Keratinocyte (primary cell): ENCODE results near the gene VPS13C. TPM values are rescaled to one million over a fixed set of nuclear protein-coding genes. Genes with fewer than 3 reads are reported as not detected.

Experiments
- DNase-seq: peaks from one replicate; pipeline ENCODE4 v3.0.0-alpha.2; 2011; ENCODE audit warnings: low read depth, missing footprints, low spot score
- FAIRE-seq: peaks from 2 replicates; lab custom pipeline; 2011; peaks lifted over from hg19 to GRCh38; lab: Jason Lieb, UNC
- H2AFZ ChIP-seq: 2 replicates; pipeline ENCODE4 v1.6.0; 2012; ENCODE audit warnings: low read length, control low read depth, inconsistent platforms; ENCODE audit not compliant: control insufficient read depth
- H3K27ac ChIP-seq: 2 replicates; pipeline ENCODE4 v1.5.1; 2011; ENCODE audit warnings: low read length; ENCODE audit not compliant: control insufficient read depth, insufficient read depth
- H3K27me3 ChIP-seq: 3 replicates; pipeline ENCODE4 v1.6.0; 2011; ENCODE audit warnings: low read length; ENCODE audit not compliant: control insufficient read depth, insufficient read depth; ENCODE audit errors: extremely low read depth
- H3K36me3 ChIP-seq, 2 experiments: 2 replicates in 1 of 2; 3 replicates in 1 of 2; pipeline ENCODE4 v1.5.1; 2011; ENCODE audit warnings: low read length in 2 of 2, mild to moderate bottlenecking in 1 of 2; ENCODE audit not compliant: control insufficient read depth in 2 of 2, insufficient read depth in 2 of 2; ENCODE audit errors: extremely low read depth in 1 of 2
- H3K4me1 ChIP-seq: 3 replicates; pipeline ENCODE4 v1.5.1; 2011; ENCODE audit warnings: low read length; ENCODE audit not compliant: control insufficient read depth, insufficient read depth; ENCODE audit errors: extremely low read depth
- H3K4me2 ChIP-seq: 3 replicates; pipeline ENCODE4 v1.6.0; 2011; ENCODE audit warnings: low read depth, low read length; ENCODE audit not compliant: control insufficient read depth, insufficient read depth; ENCODE audit errors: extremely low read depth
- H3K4me3 ChIP-seq, 3 experiments: fragments of 200-600 bp in 1 of 3; sonication (generic) in 1 of 3; 2 replicates in 2 of 3; 3 replicates in 1 of 3; pipeline ENCODE4 v1.5.1; 2011 to 2016; ENCODE audit warnings: low read length in 3 of 3, mild to moderate bottlenecking in 3 of 3, control low read depth in 2 of 3, inconsistent platforms in 1 of 3, low read depth in 1 of 3, mixed read lengths in 1 of 3, mixed run types in 1 of 3, moderate library complexity in 1 of 3; ENCODE audit not compliant: control insufficient read depth in 2 of 3, insufficient read depth in 2 of 3; ENCODE audit errors: extremely low read depth in 1 of 3
- H3K79me2 ChIP-seq: 2 replicates; pipeline ENCODE4 v1.6.0; 2012; ENCODE audit warnings: low read length; ENCODE audit not compliant: control insufficient read depth, insufficient read depth
- H3K9ac ChIP-seq: 3 replicates; pipeline ENCODE4 v1.6.0; 2011; ENCODE audit warnings: low read length; ENCODE audit not compliant: control insufficient read depth, insufficient read depth; ENCODE audit errors: extremely low read depth
- H3K9me1 ChIP-seq: 3 replicates; pipeline ENCODE4 v1.6.0; 2011; ENCODE audit warnings: low read length; ENCODE audit not compliant: control insufficient read depth, insufficient read depth; ENCODE audit errors: extremely low read depth
- H3K9me3 ChIP-seq: 2 replicates; pipeline ENCODE4 v1.5.1; 2012; ENCODE audit warnings: low read depth, low read length; ENCODE audit not compliant: control insufficient read depth
- H4K20me1 ChIP-seq: 3 replicates; pipeline ENCODE4 v1.6.0; 2011; ENCODE audit warnings: low read length; ENCODE audit not compliant: control insufficient read depth, insufficient read depth; ENCODE audit errors: extremely low read depth
- CTCF ChIP-seq, 3 experiments: IDR thresholded peaks in 1 of 3; conservative IDR thresholded peaks in 1 of 3; optimal IDR thresholded peaks in 1 of 3; 2 replicates in 2 of 3; 3 replicates in 1 of 3; pipeline versions ENCODE3 to v1.5.1; 2011; ENCODE audit warnings: low read length in 3 of 3, mild to moderate bottlenecking in 3 of 3, moderate library complexity in 2 of 3, control low read depth in 1 of 3, inconsistent platforms in 1 of 3; ENCODE audit not compliant: insufficient read depth in 2 of 3; ENCODE audit errors: extremely low read depth in 1 of 3
- EZH2 ChIP-seq: IDR thresholded peaks from one replicate; pipeline ENCODE4 v1.6.1; 2012; ENCODE audit warnings: inconsistent platforms, mild to moderate bottlenecking, low read length, moderate library complexity
- dilution Hi-C: fragments of 300-500 bp; cut with MboI; formaldehyde crosslinking; loops from one replicate; pipeline ENCODE4 v1.7.0; 2020; ENCODE audit warnings: low sequenced_read_pairs; ENCODE audit not compliant: extremely low pct_ligation_motif_present
- polyA plus RNA-seq, 5 experiments: library from polyadenylated mRNA; depleted of rRNA in 3 of 5; stranded (reverse) in 3 of 5; stranded (forward) in 1 of 5; unstranded in 1 of 5; fragments of >200 nt; gene quantifications; 1 replicate in 1 of 5; 2 replicates in 3 of 5; 3 replicates in 1 of 5; pipeline versions ENCODE4 v1.2.1 to v1.2.3, GENCODE V29; 2011 to 2012; ENCODE audit warnings: missing spikeins in 2 of 5, low read depth in 1 of 5, low replicate concordance in 1 of 5

Gene VPS13C
- polyA plus RNA-seq, 1 donor (not counting 4 experiments of a cell fraction or from before 2014, with no cell fraction given): 13.5 TPM

GRCh38 chr15:61907753-61908086 is 152.5 kb downstream of the VPS13C start:
- Histone ChIP-seq H4K20me1 (no peaks in the 10 kb centered on the region), H3K9me3 (no peaks in the 10 kb centered on the region), H3K4me3 (no peak overlapping the region), H3K9ac (no peak overlapping the region), H3K4me2 (no peak overlapping the region), H3K9me1 (no peaks in the 10 kb centered on the region), H2AFZ (no peak overlapping the region), H3K36me3 (peaks cover 0 to 5% of the 10 kb centered on the region in 2 experiments), H3K79me2 (no peaks in the 10 kb centered on the region), H3K27me3 (no peaks in the 10 kb centered on the region), H3K4me1 (no peaks in the 10 kb centered on the region), H3K27ac (no peak overlapping the region)
- no peak for DNase-seq
- FAIRE-seq: no peak
- TF ChIP-seq EZH2 (no peak), CTCF (optimal IDR thresholded peaks at IDR 0.05 in 1 of 3, IDR thresholded peaks at IDR 0.05 in 1 of 3, conservative IDR thresholded peaks at IDR 0.05 in 1 of 3; ENCODE audit: extremely low read depth in 1 of 3, insufficient read depth in 2 of 3, low read length in 3 of 3) (no peak)
- dilution Hi-C loops: no loop called here

GRCh38 chr15:61906961-61907752 is 153.1 kb downstream of the VPS13C start:
- Histone ChIP-seq H3K9me3 (no peaks in the 10 kb centered on the region), H3K4me2 (no peak overlapping the region), H4K20me1 (no peaks in the 10 kb centered on the region), H3K4me3 (no peak overlapping the region), H3K79me2 (no peaks in the 10 kb centered on the region), H3K27ac (no peak overlapping the region), H3K36me3 (peaks cover 0 to 5% of the 10 kb centered on the region in 2 experiments), H3K9ac (no peak overlapping the region), H3K9me1 (no peaks in the 10 kb centered on the region), H2AFZ (no peak overlapping the region), H3K27me3 (no peaks in the 10 kb centered on the region), H3K4me1 (no peaks in the 10 kb centered on the region)
- dilution Hi-C loops: no loop called here
- no peak for TF ChIP-seq EZH2
- DNase-seq: no peak
- no peak for FAIRE-seq
